NB4 (cell line): ENCODE data around the gene YPEL5.

Source experiments
- POLR2A ChIP-seq: IDR thresholded peaks from 2 replicates; pipeline ENCODE4 v1.6.1; 2011; ENCODE audit warnings: mild to moderate bottlenecking; ENCODE audit not compliant: insufficient read length; ENCODE audit errors: extremely low read depth
- TF ChIP-seq, protein P1 (sequence below): IDR thresholded peaks from one replicate; pipeline ENCODE4 v1.5.1; 2012; ENCODE audit warnings: low read depth, low read length

DNA sequence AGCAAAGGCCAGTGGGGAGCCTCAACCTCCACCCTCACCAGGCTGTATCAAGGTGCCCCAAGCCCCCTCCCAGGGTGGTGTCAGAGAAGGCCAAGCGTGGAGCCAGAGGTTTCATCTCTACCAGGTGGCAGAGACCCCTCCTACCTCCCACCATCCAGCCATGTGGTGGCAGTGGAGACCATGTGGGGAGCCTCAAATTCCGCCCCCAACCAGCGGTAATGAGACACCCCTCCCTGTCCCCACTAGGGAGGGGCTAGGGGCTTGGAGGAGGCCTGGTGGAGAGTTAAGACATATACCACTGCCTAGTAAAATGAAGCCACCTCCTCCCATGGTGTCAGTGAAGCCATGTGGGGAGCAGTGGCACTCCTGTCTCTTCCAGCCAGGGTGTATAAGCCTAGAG is 24.4 kb upstream of the YPEL5 start:
- TF ChIP-seq, protein P1, sequence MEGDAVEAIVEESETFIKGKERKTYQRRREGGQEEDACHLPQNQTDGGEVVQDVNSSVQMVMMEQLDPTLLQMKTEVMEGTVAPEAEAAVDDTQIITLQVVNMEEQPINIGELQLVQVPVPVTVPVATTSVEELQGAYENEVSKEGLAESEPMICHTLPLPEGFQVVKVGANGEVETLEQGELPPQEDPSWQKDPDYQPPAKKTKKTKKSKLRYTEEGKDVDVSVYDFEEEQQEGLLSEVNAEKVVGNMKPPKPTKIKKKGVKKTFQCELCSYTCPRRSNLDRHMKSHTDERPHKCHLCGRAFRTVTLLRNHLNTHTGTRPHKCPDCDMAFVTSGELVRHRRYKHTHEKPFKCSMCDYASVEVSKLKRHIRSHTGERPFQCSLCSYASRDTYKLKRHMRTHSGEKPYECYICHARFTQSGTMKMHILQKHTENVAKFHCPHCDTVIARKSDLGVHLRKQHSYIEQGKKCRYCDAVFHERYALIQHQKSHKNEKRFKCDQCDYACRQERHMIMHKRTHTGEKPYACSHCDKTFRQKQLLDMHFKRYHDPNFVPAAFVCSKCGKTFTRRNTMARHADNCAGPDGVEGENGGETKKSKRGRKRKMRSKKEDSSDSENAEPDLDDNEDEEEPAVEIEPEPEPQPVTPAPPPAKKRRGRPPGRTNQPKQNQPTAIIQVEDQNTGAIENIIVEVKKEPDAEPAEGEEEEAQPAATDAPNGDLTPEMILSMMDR: no peak
- TF ChIP-seq POLR2A: no peak
